Measurements from ENCODE around the gene NMBR. TPM values are rescaled to one million over a fixed set of nuclear protein-coding genes. Genes with fewer than 3 reads are reported as not detected.

Gene NMBR
- total RNA-seq, 1 experiment from 2014 or later, result not detected

GRCh38 chr6:142173980-142174379, 27.1 kb upstream of the NMBR start:
- no peak overlapping the region for H3K27ac ChIP-seq (ENCODE audit: low read length)
- in situ Hi-C loops (cut with HindIII; ENCODE audit: low pct_unique_long_range_greater_than_20kb, low sequenced_read_pairs), result no loop called here
- no peak for ATAC-seq
- no peaks in the 10 kb centered on the region for H3K27me3 ChIP-seq (ENCODE audit: control insufficient read depth, insufficient read depth, low read length)
- peaks cover 41% of the 10 kb centered on the region for H3K36me3 ChIP-seq (ENCODE audit: control insufficient read depth, insufficient read depth, low read length)
- BruUV-seq (replicated peaks), result no TSS peak
- POLR2A ChIA-PET, result no interaction called here
- CTCF ChIA-PET, result no interaction called here
- DNase-seq (ENCODE audit: low read depth, low spot score), result no peak
- TF ChIP-seq POLR2AphosphoS5 (IDR thresholded peaks at IDR 0.05; ENCODE audit: low read depth, low read length) (no peak), REST (IDR thresholded peaks at IDR 0.05; ENCODE audit: insufficient read depth in 1 of 2, low read depth in 2 of 2, low read length in 1 of 2) (no peak), CTCF (IDR thresholded peaks at IDR 0.05) (no peak), SIN3A (IDR thresholded peaks at IDR 0.05; ENCODE audit: borderline replicate concordance, insufficient read depth, low read depth, low read length) (no peak), TCF7L2 (IDR thresholded peaks at IDR 0.05; ENCODE audit: low read depth, low read length) (no peak)
- H3K4me3 ChIP-seq (ENCODE audit: low read depth in 2 of 2, low read length in 2 of 2), result no peak overlapping the region
- no peaks in the 10 kb centered on the region for H3K9me3 ChIP-seq (ENCODE audit: control insufficient read depth, insufficient read depth, low read depth, low read length)
- H3K4me1 ChIP-seq (ENCODE audit: control insufficient read depth, insufficient read depth, low read length), result no peaks in the 10 kb centered on the region
- intact Hi-C loops (cut with micrococcal nuclease; ENCODE audit: unreplicated experiment), result no loop called here

GRCh38 chr6:142172758-142173157, 25.8 kb upstream of the NMBR start:
- no peaks in the 10 kb centered on the region for H3K27me3 ChIP-seq (ENCODE audit: control insufficient read depth, insufficient read depth, low read length)
- no peak overlapping the region for H3K4me3 ChIP-seq (ENCODE audit: low read depth in 2 of 2, low read length in 2 of 2)
- no peak overlapping the region for H3K27ac ChIP-seq (ENCODE audit: low read length)
- ATAC-seq (no peak), DNase-seq (ENCODE audit: low read depth, low spot score) (no peak)
- intact Hi-C loops (cut with micrococcal nuclease; ENCODE audit: unreplicated experiment) (no loop called here), in situ Hi-C loops (cut with HindIII; ENCODE audit: low pct_unique_long_range_greater_than_20kb, low sequenced_read_pairs) (no loop called here)
- POLR2A ChIA-PET, result interaction anchor here (0.6 kb wide), 1 partner anchor 265 kb away, joined by 5 read pairs; no protein-coding TSS in a partner anchor
- BruUV-seq (replicated peaks), result no TSS peak
- CTCF ChIA-PET, result no interaction called here
- no peak for TF ChIP-seq POLR2AphosphoS5 (IDR thresholded peaks at IDR 0.05; ENCODE audit: low read depth, low read length)
- TF ChIP-seq SIN3A (IDR thresholded peaks at IDR 0.05; ENCODE audit: borderline replicate concordance, insufficient read depth, low read depth, low read length), result no peak
- no peak for TF ChIP-seq CTCF (IDR thresholded peaks at IDR 0.05)
- no peak for TF ChIP-seq TCF7L2 (IDR thresholded peaks at IDR 0.05; ENCODE audit: low read depth, low read length)
- no peak for TF ChIP-seq REST (IDR thresholded peaks at IDR 0.05; ENCODE audit: insufficient read depth in 1 of 2, low read depth in 2 of 2, low read length in 1 of 2)
- no peaks in the 10 kb centered on the region for H3K9me3 ChIP-seq (ENCODE audit: control insufficient read depth, insufficient read depth, low read depth, low read length)
- H3K36me3 ChIP-seq (ENCODE audit: control insufficient read depth, insufficient read depth, low read length), result peaks cover 43% of the 10 kb centered on the region
- H3K4me1 ChIP-seq (ENCODE audit: control insufficient read depth, insufficient read depth, low read length), result no peaks in the 10 kb centered on the region

All from Panc1 (cell line).